ENCODE results near the gene ZCCHC8. TPM values are rescaled to one million over a fixed set of nuclear protein-coding genes. Genes with fewer than 3 reads are reported as not detected.

Gene ZCCHC8
- total RNA-seq, 1 donor from 2014 or later: 32.4 TPM

DNA sequence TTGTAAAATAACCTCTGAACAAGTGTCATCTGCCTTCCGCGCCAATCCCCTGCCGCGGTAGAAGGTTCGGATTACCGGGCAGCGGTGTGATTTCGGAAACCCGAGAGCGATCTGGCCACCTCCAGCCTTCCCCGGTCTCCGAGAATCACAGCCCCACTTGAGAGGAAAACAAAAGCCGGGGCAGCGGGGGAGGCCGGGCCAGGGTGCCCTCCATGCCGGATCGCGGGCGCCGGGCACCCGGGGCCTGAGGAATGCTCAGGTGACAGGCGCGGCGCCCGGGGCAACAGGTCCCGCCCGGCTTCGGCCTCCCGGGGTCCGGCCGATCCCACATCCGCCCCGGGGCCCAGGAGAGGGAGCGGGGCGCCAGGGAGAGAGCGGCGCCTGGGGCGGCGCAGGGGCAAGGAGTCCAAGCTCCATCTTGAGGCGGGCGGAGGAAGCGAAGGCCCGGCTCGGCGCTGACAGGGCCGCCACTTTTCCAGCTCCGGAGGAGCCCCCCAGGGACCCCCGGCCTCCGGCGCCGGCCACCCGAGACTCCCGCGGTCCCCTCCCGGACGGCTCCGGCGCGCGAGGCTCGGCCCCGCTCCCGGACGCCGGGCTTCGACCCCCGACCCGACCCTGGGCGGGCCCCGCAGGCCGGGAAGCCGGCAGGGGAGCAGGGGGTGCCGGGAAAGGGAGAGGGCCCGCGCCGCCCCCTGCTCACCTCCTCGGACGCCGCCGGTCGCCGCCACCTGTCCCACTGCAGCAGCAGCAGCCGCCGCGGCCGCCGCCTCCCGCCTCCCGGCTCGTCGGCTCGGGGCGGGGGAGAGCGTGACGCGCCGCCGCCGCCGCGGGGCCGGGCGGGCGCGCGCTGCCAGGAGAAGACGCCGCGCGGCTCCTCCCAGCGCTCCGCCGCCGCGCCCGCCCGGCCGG lies 78.7 kb downstream of the ZCCHC8 start, which contains the start of gene CLIP1:
Gene CLIP1 (minus strand): TSS at position 849 of the 909 bp plus-strand sequence. CDS start 42,217 bp downstream, outside the sequence.
- Mint-ChIP-seq H3K4me3 (peak within 1 kb of the TSS; percentile 98), H3K27me3 (ENCODE audit: low read depth) (no peaks in the 10 kb centered on the region), H3K4me1 (peaks cover 38% of the 10 kb centered on the region), H3K9me3 (no peaks in the 10 kb centered on the region), H3K27ac (ENCODE audit: unreplicated experiment) (peak within 1 kb of the TSS; percentile 99), H3K36me3 (ENCODE audit: low read depth) (no peaks in the 10 kb centered on the region)
- peak; percentile 61 for DNase-seq (ENCODE audit: low read depth, low spot score)
- TF ChIP-seq, protein P1, sequence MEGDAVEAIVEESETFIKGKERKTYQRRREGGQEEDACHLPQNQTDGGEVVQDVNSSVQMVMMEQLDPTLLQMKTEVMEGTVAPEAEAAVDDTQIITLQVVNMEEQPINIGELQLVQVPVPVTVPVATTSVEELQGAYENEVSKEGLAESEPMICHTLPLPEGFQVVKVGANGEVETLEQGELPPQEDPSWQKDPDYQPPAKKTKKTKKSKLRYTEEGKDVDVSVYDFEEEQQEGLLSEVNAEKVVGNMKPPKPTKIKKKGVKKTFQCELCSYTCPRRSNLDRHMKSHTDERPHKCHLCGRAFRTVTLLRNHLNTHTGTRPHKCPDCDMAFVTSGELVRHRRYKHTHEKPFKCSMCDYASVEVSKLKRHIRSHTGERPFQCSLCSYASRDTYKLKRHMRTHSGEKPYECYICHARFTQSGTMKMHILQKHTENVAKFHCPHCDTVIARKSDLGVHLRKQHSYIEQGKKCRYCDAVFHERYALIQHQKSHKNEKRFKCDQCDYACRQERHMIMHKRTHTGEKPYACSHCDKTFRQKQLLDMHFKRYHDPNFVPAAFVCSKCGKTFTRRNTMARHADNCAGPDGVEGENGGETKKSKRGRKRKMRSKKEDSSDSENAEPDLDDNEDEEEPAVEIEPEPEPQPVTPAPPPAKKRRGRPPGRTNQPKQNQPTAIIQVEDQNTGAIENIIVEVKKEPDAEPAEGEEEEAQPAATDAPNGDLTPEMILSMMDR (conservative IDR thresholded peaks at IDR 0.05): peak; percentile 51

Other genes starting within 250 kb of the ZCCHC8 start
- gene VPS33A, start 234.4 kb downstream of the ZCCHC8 start, total RNA-seq: 40.7 and 41.0 TPM in 2 replicates
- 55.8 and 56.9 TPM in 2 replicates for gene CLIP1, start 78.3 kb downstream of the ZCCHC8 start, total RNA-seq
- 107 TPM in 2 replicates for gene RSRC2, start 26.0 kb upstream of the ZCCHC8 start, total RNA-seq
- 111 and 122 TPM in 2 replicates for gene KNTC1, start 26.3 kb upstream of the ZCCHC8 start, total RNA-seq
- not detected in 2 replicates for gene HCAR2, start 202.4 kb upstream of the ZCCHC8 start, total RNA-seq
- not detected in 2 replicates for gene HCAR3, start 215.9 kb upstream of the ZCCHC8 start, total RNA-seq
- gene HCAR1, start 229.9 kb upstream of the ZCCHC8 start, total RNA-seq: not detected in 2 replicates